ENCODE results near the gene LRRC31. TPM values are rescaled to one million over a fixed set of nuclear protein-coding genes. Genes with fewer than 3 reads are reported as not detected.

Gene LRRC31
- total RNA-seq, 6 experiments from 2014 or later, result not detected

GRCh38 chr3:169822983-169823382 lies 46.8 kb downstream of the LRRC31 start:
- no peak overlapping the region for H3K27ac Mint-ChIP-seq
- no peaks in the 10 kb centered on the region for H3K36me3 Mint-ChIP-seq (ENCODE audit: low read depth)
- TF ChIP-seq CTCF (IDR thresholded peaks at IDR 0.05), result no peak
- H3K4me1 Mint-ChIP-seq (ENCODE audit: low read depth), result peaks cover 10% of the 10 kb centered on the region
- H3K4me3 Mint-ChIP-seq, result no peak overlapping the region
- no peaks in the 10 kb centered on the region for H3K9me3 Mint-ChIP-seq
- H3K27me3 Mint-ChIP-seq (ENCODE audit: insufficient read depth), result no peaks in the 10 kb centered on the region; the same call in 1 of the 2 replicates
- no peak for DNase-seq

- Mint-ChIP-seq H3K36me3 (ENCODE audit: low read depth) (no peaks in the 10 kb centered on the region), H3K4me3 (no peak overlapping the region), H3K27me3 (ENCODE audit: insufficient read depth) (no peaks in the 10 kb centered on the region; the same call in 1 of the 2 replicates), H3K27ac (no peak overlapping the region), H3K4me1 (ENCODE audit: low read depth) (peaks cover 12% of the 10 kb centered on the region), H3K9me3 (no peaks in the 10 kb centered on the region)
- no peak for TF ChIP-seq CTCF (IDR thresholded peaks at IDR 0.05)
- DNase-seq, result no peak
These were observed 47.2 kb downstream of the LRRC31 start for GRCh38 chr3:169822540-169822939.

- Mint-ChIP-seq H3K27me3 (ENCODE audit: insufficient read depth) (no peaks in the 10 kb centered on the region; the same call in 1 of the 2 replicates), H3K4me1 (ENCODE audit: low read depth) (peaks cover 12% of the 10 kb centered on the region), H3K36me3 (ENCODE audit: low read depth) (no peaks in the 10 kb centered on the region), H3K4me3 (no peak overlapping the region), H3K9me3 (no peaks in the 10 kb centered on the region), H3K27ac (no peak overlapping the region)
- no peak for DNase-seq
- TF ChIP-seq CTCF (IDR thresholded peaks at IDR 0.05), result no peak
These were observed 47.6 kb downstream of the LRRC31 start for GRCh38 chr3:169822091-169822490.

- no peak for TF ChIP-seq CTCF (IDR thresholded peaks at IDR 0.05)
- H3K27me3 Mint-ChIP-seq (ENCODE audit: insufficient read depth), result peaks cover 2% of the 10 kb centered on the region
- peaks cover 22% of the 10 kb centered on the region for H3K4me1 Mint-ChIP-seq (ENCODE audit: low read depth)
- H3K27ac Mint-ChIP-seq, result peak overlapping the region; percentile 17
- peaks cover 13% of the 10 kb centered on the region for H3K36me3 Mint-ChIP-seq (ENCODE audit: low read depth)
- H3K9me3 Mint-ChIP-seq, result peaks cover 15% of the 10 kb centered on the region
- peak overlapping the region; percentile 6; the same call in 1 of the 2 replicates for H3K4me3 Mint-ChIP-seq
- DNase-seq, result peak; percentile 28
These were observed 51.4 kb downstream of the LRRC31 start for GRCh38 chr3:169818316-169818715.

- Mint-ChIP-seq H3K9me3 (peaks cover 15% of the 10 kb centered on the region), H3K27ac (no peak overlapping the region), H3K36me3 (ENCODE audit: low read depth) (peaks cover 13% of the 10 kb centered on the region), H3K4me1 (ENCODE audit: low read depth) (peaks cover 42% of the 10 kb centered on the region), H3K4me3 (no peak overlapping the region), H3K27me3 (ENCODE audit: insufficient read depth) (peaks cover 2% of the 10 kb centered on the region; the same call in 1 of the 2 replicates)
- DNase-seq, result no peak
- no peak for TF ChIP-seq CTCF (IDR thresholded peaks at IDR 0.05)
These were observed 54.1 kb downstream of the LRRC31 start for GRCh38 chr3:169815590-169816150.
